GM18870 (cell line): ENCODE data around the gene DPEP3.

ENCODE experiments used
- ATAC-seq: cut with Tn5 transposase; IDR thresholded peaks from one replicate; pipeline ENCODE4 v1.9.1; 2021; ENCODE audit warnings: moderate library complexity; ENCODE audit not compliant: unreplicated experiment

Gene DPEP3

DNA sequence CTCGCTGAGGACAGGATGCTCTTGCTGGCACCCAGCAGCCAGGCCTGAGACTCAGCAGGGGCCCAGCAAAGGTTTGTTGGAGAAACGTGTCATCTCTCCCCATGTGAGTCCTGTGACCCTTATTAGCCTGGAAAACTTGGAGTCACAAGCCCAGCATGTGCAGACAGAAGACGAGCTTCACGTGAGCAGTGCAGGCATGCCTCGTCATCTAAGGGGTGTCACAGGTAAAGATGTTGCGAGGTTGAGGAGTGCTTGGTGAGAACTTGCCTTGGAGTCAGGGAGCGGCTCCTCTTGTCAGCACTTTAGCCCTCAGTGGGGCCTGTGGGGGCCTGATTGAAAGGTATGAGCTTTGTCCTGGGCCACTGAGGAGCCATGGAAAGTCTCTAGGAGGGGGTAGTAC, 46.5 kb downstream of the DPEP3 start:
- ATAC-seq = no peak

DNA sequence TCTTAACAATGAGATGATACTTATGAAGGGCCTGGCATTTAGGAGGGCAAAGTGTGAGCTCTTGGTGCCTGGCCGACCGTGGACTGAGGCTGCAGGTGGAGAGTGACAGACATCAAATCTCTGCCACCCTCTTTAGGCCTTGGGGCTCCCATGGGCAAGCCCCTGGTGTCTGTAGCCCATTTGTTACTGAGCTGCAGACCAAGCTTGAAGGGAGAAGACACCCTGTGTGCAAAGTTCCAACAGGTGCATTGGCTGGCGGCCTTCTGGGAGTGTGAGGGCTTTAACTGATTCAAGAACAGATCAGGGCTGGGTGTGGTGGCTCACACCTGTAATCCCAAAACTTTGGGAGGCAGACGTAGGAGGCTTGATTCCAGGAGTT, 47.8 kb downstream of the DPEP3 start:
- no peak for ATAC-seq

GRCh38 chr16:67931712-67932461, 48.4 kb downstream of the DPEP3 start, which contains the start of gene CTRL:
Gene CTRL, minus strand, starts transcription at chr16:67931862. Its CDS starts 10 bp downstream, at chr16:67931852.
- ATAC-seq = no peak

- no peak for ATAC-seq
Measured at GRCh38 chr16:67930678-67931211, 49.6 kb downstream of the DPEP3 start.

- ATAC-seq = no peak
Measured at GRCh38 chr16:67930191-67930590, 50.1 kb downstream of the DPEP3 start.

DNA sequence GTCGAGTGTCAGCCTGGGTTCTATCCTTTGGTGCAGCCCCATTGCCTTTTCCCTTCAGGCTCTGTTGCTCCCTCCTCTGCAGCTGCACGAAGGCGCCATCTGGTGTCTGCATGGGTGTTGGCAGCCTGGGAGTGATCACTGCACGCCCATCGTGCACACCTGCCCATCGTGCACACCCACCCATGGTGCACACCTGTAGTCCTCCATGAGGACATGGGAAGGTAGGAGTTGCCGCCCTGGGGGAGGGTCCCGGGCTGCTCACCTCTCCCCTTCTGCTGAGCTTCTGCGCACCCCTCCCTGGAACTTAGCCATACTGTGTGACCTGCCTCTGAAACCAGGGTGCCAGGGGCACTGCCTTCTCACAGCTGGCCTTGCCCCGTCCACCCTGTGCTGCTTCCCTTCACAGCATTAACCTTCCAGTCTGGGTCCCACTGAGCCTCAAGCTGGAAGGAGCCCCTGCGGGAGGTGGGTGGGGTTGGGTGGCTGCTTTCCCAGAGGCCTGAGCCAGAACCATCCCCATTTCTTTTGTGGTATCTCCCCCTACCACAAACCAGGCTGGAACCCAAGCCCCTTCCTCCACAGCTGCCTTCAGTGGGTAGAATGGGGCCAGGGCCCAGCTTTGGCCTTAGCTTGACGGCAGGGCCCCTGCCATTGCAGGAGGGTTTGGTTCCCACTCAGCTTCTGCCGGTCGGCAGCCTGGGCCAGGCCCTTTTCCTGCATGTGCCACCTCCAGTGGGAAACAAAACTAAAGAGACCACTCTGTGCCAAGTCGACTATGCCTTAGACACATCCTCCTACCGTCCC, 51.5 kb downstream of the DPEP3 start:
- ATAC-seq = no peak

DNA sequence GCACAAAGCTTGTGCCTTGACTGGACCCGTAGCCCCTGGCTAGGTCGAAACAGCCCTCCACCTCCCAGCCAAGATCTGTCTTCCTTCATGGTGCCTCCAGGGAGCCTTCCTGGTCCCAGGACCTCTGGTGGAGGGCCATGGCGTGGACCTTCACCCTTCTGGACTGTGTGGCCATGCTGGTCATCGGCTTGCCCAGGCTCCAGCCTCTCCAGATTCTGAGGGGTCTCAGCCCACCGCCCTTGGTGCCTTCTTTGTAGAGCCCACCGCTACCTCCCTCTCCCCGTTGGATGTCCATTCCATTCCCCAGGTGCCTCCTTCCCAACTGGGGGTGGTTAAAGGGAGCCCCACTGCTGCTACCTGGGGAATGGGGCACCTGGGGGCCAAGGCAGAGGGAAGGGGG, 52.2 kb downstream of the DPEP3 start:
- no peak for ATAC-seq

DNA sequence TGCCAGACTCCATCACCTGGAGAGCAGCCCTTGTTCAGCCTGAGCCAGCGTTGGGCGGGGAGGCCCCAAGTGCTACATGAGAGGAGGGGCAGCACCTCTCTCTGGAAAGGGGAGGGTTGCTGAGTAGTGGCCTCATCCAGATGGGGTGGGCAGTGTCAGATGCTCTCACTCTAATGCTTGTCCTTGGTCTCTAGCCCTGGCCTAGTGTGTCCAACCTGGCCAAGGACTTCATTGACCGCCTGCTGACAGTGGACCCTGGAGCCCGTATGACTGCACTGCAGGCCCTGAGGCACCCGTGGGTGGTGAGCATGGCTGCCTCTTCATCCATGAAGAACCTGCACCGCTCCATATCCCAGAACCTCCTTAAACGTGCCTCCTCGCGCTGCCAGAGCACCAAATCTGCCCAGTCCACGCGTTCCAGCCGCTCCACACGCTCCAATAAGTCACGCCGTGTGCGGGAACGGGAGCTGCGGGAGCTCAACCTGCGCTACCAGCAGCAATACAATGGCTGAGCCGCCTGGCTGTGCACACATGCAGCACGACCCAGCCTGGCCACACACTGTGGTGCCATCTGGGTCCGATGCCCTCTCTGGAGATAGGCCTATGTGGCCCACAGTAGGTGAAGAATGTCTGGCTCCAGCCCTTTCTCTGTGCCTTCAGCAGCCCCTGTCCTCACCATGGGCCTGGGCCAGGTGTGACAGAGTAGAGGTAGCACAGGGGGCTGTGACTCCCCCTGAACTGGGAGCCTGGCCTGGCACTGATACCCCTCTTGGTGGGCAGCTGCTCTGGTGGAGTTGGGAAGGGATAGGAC, 53.0 kb downstream of the DPEP3 start:
- no peak for ATAC-seq

DNA sequence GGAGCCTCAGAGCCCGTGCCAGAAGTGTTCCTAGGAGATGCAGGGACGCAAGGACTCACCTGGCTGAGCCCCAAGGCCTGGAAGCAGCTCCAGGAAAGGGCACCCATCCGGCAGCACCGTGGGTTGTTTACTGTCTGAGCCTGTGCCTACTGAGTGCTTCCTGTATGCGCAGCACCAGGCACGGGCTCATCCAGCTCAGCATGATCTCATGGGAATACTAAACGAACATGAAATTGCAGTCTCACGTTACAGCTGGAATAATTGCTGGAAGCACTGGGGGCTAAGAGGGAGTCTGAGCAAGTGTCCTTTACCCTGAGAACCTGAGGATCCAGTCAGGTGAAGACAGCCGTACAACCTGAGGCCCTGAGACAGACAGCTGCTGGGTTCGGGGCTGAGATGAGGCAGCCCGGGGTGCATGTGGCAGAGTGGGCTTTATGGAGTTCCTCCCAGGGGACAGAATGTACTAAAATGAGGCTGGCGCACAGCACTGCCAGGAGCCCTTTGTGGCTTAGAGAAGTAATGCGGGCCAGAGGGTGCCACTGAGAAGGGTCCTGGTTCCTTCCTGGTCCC, 54.0 kb downstream of the DPEP3 start:
- ATAC-seq = no peak
